Ishikawa (cell line): ENCODE results near the gene RBL1.

Experiments used
- CEBPB ChIP-seq: IDR thresholded peaks from 2 replicates; pipeline ENCODE4 v1.6.1; 2012
- EP300 ChIP-seq: IDR thresholded peaks from 2 replicates; pipeline ENCODE4 v1.6.1; 2012; ENCODE audit warnings: borderline replicate concordance
- FOXM1 ChIP-seq: IDR thresholded peaks from 2 replicates; pipeline ENCODE4 v1.6.1; 2012; ENCODE audit warnings: low read depth, borderline replicate concordance
- NFIC ChIP-seq: IDR thresholded peaks from 2 replicates; pipeline ENCODE4 v1.6.1; 2012
- RAD21 ChIP-seq: IDR thresholded peaks from 2 replicates; pipeline ENCODE4 v1.6.1; 2012; ENCODE audit warnings: low read depth
- TAF1 ChIP-seq: IDR thresholded peaks from 2 replicates; pipeline ENCODE4 v1.6.1; 2012; ENCODE audit warnings: low read depth, mild to moderate bottlenecking
- TF ChIP-seq, protein P1 (sequence below): IDR thresholded peaks from 2 replicates; pipeline ENCODE4 v1.6.1; 2012; ENCODE audit warnings: low read depth, mild to moderate bottlenecking
- TF ChIP-seq, protein P2 (sequence below): IDR thresholded peaks from 2 replicates; pipeline ENCODE4 v1.6.1; 2012

DNA sequence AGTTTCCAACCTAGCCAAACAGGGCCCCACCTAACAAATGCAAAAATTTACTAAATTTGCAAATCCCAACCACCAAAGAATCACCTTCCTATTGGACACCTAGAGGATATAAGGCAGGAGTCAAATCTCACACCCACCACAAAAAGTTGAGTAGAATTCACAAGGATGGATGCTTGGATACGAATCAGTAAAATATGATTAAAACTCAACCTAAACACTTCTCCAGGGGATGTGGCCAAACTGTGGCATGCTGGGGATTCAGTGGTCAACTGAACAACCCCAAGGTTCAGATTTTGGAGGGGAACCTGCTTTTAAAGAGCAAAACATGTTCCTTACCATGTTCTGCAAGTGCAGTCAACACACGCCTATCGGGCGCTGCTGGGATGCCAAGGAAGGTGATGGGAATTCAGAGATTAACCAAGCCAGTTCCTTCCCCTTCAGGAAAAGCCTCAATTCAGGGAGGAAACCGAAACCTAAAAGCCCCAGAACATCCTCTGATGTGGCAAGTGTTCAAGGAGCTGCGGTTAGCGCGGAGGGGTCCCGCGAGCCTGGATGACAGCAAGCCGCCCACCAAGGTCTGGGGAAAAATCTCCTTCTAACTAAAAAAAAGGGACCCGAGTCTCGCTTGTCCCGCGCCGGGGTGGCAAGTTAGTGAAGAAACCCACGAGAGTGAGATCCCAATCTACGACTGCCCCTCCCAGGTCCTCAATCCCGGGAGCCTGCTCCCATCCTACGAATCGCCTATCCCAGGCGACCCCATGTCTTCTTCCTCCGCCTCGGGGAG, 145.2 kb downstream of the RBL1 start:
- TF ChIP-seq, protein P1, sequence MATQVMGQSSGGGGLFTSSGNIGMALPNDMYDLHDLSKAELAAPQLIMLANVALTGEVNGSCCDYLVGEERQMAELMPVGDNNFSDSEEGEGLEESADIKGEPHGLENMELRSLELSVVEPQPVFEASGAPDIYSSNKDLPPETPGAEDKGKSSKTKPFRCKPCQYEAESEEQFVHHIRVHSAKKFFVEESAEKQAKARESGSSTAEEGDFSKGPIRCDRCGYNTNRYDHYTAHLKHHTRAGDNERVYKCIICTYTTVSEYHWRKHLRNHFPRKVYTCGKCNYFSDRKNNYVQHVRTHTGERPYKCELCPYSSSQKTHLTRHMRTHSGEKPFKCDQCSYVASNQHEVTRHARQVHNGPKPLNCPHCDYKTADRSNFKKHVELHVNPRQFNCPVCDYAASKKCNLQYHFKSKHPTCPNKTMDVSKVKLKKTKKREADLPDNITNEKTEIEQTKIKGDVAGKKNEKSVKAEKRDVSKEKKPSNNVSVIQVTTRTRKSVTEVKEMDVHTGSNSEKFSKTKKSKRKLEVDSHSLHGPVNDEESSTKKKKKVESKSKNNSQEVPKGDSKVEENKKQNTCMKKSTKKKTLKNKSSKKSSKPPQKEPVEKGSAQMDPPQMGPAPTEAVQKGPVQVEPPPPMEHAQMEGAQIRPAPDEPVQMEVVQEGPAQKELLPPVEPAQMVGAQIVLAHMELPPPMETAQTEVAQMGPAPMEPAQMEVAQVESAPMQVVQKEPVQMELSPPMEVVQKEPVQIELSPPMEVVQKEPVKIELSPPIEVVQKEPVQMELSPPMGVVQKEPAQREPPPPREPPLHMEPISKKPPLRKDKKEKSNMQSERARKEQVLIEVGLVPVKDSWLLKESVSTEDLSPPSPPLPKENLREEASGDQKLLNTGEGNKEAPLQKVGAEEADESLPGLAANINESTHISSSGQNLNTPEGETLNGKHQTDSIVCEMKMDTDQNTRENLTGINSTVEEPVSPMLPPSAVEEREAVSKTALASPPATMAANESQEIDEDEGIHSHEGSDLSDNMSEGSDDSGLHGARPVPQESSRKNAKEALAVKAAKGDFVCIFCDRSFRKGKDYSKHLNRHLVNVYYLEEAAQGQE, result no peak
- TF ChIP-seq NFIC (no peak), EP300 (no peak), RAD21 (no peak), CEBPB (no peak), FOXM1 (no peak), TAF1 (no peak)
- TF ChIP-seq, protein P2, sequence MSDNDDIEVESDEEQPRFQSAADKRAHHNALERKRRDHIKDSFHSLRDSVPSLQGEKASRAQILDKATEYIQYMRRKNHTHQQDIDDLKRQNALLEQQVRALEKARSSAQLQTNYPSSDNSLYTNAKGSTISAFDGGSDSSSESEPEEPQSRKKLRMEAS, result no peak
